ENCODE data around the gene AFAP1L1. TPM values are rescaled to one million over a fixed set of nuclear protein-coding genes. Genes with fewer than 3 reads are reported as not detected.

AFAP1L1 gene
- total RNA-seq, 8 experiments from 2014 or later, result 0.17 to 5.0 (median 1.2) TPM

- in situ Hi-C loops (cut with MboI; ENCODE audit: low pct_unique_long_range_greater_than_20kb in 2 of 9, low sequenced_read_pairs in 9 of 9, unreplicated experiment in 9 of 9), result loop anchor here in 3 of 9 experiments (25.0 kb wide), 1 partner anchor 105 kb away; the partner anchor contains the start of gene ABLIM3 (in 3 of the 3)
- H3K4me1 ChIP-seq (replicated peaks in 1 of 2), result no peaks in the 10 kb centered on the region
- H3K27ac ChIP-seq, result no peak overlapping the region
- 67 to 100% (median 97%) methylated on average over 1 to 3 of the region's 3 CpGs; no CpG with 5 or more reads in 4 of the 10 experiments for WGBS, 10 experiments
- H3K4me3 ChIP-seq, result no peak overlapping the region
- ATAC-seq (replicated peaks in 6 of 8), result no peak
These were observed 29.3 kb upstream of the AFAP1L1 start for GRCh38 chr5:149242339-149242738.

GRCh38 chr5:149246906-149247305 is 24.8 kb upstream of the AFAP1L1 start:
- in situ Hi-C loops (cut with MboI; ENCODE audit: low pct_unique_long_range_greater_than_20kb in 2 of 9, low sequenced_read_pairs in 9 of 9, unreplicated experiment in 9 of 9), result loop anchor here in 3 of 9 experiments (25.0 kb wide), 1 partner anchor 110 kb away; the partner anchor contains the start of gene ABLIM3 (in 3 of the 3)
- Histone ChIP-seq H3K27ac (no peak overlapping the region), H3K4me1 (replicated peaks in 1 of 2) (no peaks in the 10 kb centered on the region), H3K4me3 (no peak overlapping the region)
- 48 to 100% (median 88%) methylated on average over 1 to 4 of the region's 4 CpGs for WGBS, 10 experiments
- ATAC-seq (replicated peaks in 6 of 8), result no peak

GRCh38 chr5:149247726-149248125 is 23.9 kb upstream of the AFAP1L1 start:
- in situ Hi-C loops (cut with MboI; ENCODE audit: low pct_unique_long_range_greater_than_20kb in 2 of 9, low sequenced_read_pairs in 9 of 9, unreplicated experiment in 9 of 9), result loop anchor here in 3 of 9 experiments (25.0 kb wide), 1 partner anchor 110 kb away; the partner anchor contains the start of gene ABLIM3 (in 3 of the 3)
- no peak overlapping the region for H3K4me3 ChIP-seq
- no peak for ATAC-seq (replicated peaks in 6 of 8)
- 73 to 100% (median 80%) methylated on average over 1 to 8 of the region's 8 CpGs; no CpG with 5 or more reads in 2 of the 10 experiments for WGBS, 10 experiments
- H3K4me1 ChIP-seq (replicated peaks in 1 of 2), result no peaks in the 10 kb centered on the region
- no peak overlapping the region for H3K27ac ChIP-seq

GRCh38 chr5:149251546-149251945 is 20.1 kb upstream of the AFAP1L1 start:
- H3K4me3 ChIP-seq, result no peak overlapping the region
- no peak overlapping the region for H3K27ac ChIP-seq
- ATAC-seq (replicated peaks in 6 of 8), result no peak
- in situ Hi-C loops (cut with MboI; ENCODE audit: low pct_unique_long_range_greater_than_20kb in 2 of 9, low sequenced_read_pairs in 9 of 9, unreplicated experiment in 9 of 9), result loop anchor here in 6 of 9 experiments (25.0 kb wide), 2 partner anchors 114 to 514 kb away; partner anchors contain the start of gene ABLIM3 (in 2 of the 6)
- WGBS, 10 experiments, result 8 to 80% (median 45%) methylated on average over 1 to 3 of the region's 4 CpGs; no CpG with 5 or more reads in 2 of the 10 experiments
- no peaks in the 10 kb centered on the region for H3K4me1 ChIP-seq (replicated peaks in 1 of 2)

GRCh38 chr5:149254506-149254905 is 17.2 kb upstream of the AFAP1L1 start:
- WGBS, 10 experiments, result 0 to 73% (median 36%) methylated on average over 1 to 3 of the region's 3 CpGs; no CpG with 5 or more reads in 4 of the 10 experiments
- peak in 1 of 8 experiments; percentile 44 for ATAC-seq (replicated peaks in 6 of 8)
- Histone ChIP-seq H3K27ac (no peak overlapping the region), H3K4me1 (replicated peaks in 1 of 2) (no peaks in the 10 kb centered on the region), H3K4me3 (no peak overlapping the region)
- in situ Hi-C loops (cut with MboI; ENCODE audit: low pct_unique_long_range_greater_than_20kb in 2 of 9, low sequenced_read_pairs in 9 of 9, unreplicated experiment in 9 of 9), result loop anchor here in 6 of 9 experiments (25.0 kb wide), 2 partner anchors 117 to 517 kb away; partner anchors contain the start of gene ABLIM3 (in 2 of the 6)

- no peak for ATAC-seq (replicated peaks in 6 of 8)
These were observed 15.2 kb upstream of the AFAP1L1 start for GRCh38 chr5:149256451-149256850.

GRCh38 chr5:149257131-149257530 is 14.5 kb upstream of the AFAP1L1 start:
- in situ Hi-C loops (cut with MboI; ENCODE audit: low pct_unique_long_range_greater_than_20kb in 2 of 9, low sequenced_read_pairs in 9 of 9, unreplicated experiment in 9 of 9), result loop anchor here in 6 of 9 experiments (25.0 kb wide), 2 partner anchors 120 to 520 kb away; partner anchors contain the start of gene ABLIM3 (in 2 of the 6)
- peak in 3 of 8 experiments; percentile 27 to 87 (median 64) for ATAC-seq (replicated peaks in 6 of 8)
- Histone ChIP-seq H3K4me1 (replicated peaks in 1 of 2) (no peaks in the 10 kb centered on the region), H3K27ac (no peak overlapping the region), H3K4me3 (no peak overlapping the region)
- WGBS, 10 experiments, result 30 to 83% (median 65%) methylated on average over 1 of the region's 1 CpG; no CpG with 5 or more reads in 6 of the 10 experiments

More at GRCh38 chr5:149256451-149256850, 15.2 kb upstream of the AFAP1L1 start:
- no peaks in the 10 kb centered on the region for H3K4me1 ChIP-seq (replicated peaks in 1 of 2)
- no peak overlapping the region for H3K27ac ChIP-seq
- in situ Hi-C loops (cut with MboI; ENCODE audit: low pct_unique_long_range_greater_than_20kb in 2 of 9, low sequenced_read_pairs in 9 of 9, unreplicated experiment in 9 of 9), result loop anchor here in 6 of 9 experiments (25.0 kb wide), 2 partner anchors 119 to 519 kb away; partner anchors contain the start of gene ABLIM3 (in 2 of the 6)
- H3K4me3 ChIP-seq, result no peak overlapping the region

- Histone ChIP-seq H3K27ac (no peak overlapping the region), H3K4me3 (no peak overlapping the region), H3K4me1 (replicated peaks in 1 of 2) (no peaks in the 10 kb centered on the region)
- in situ Hi-C loops (cut with MboI; ENCODE audit: low pct_unique_long_range_greater_than_20kb in 2 of 9, low sequenced_read_pairs in 9 of 9, unreplicated experiment in 9 of 9), result loop anchor here in 6 of 9 experiments (25.0 kb wide), 2 partner anchors 121 to 521 kb away; partner anchors contain the start of gene ABLIM3 (in 2 of the 6)
- WGBS, 10 experiments, result 13 to 100% (median 61%) methylated on average over 1 to 7 of the region's 10 CpGs; no CpG with 5 or more reads in 2 of the 10 experiments
- ATAC-seq (replicated peaks in 6 of 8), result peak in 3 of 8 experiments; percentile 57 to 87 (median 70)
These were observed 13.6 kb upstream of the AFAP1L1 start for GRCh38 chr5:149257889-149258705.

GRCh38 chr5:149260761-149261160 is 10.9 kb upstream of the AFAP1L1 start:
- no peak for ATAC-seq (replicated peaks in 6 of 8)
- 67 to 100% (median 89%) methylated on average over 1 of the region's 1 CpG; no CpG with 5 or more reads in 5 of the 10 experiments for WGBS, 10 experiments
- Histone ChIP-seq H3K4me3 (no peak overlapping the region), H3K4me1 (replicated peaks in 1 of 2) (no peaks in the 10 kb centered on the region), H3K27ac (no peak overlapping the region)
- in situ Hi-C loops (cut with MboI; ENCODE audit: low pct_unique_long_range_greater_than_20kb in 2 of 9, low sequenced_read_pairs in 9 of 9, unreplicated experiment in 9 of 9), result loop anchor here in 6 of 9 experiments (25.0 kb wide), 2 partner anchors 123 to 523 kb away; partner anchors contain the start of gene ABLIM3 (in 2 of the 6)

GRCh38 chr5:149261246-149261645 is 10.4 kb upstream of the AFAP1L1 start:
- H3K4me1 ChIP-seq (replicated peaks in 1 of 2), result no peaks in the 10 kb centered on the region
- no peak overlapping the region for H3K27ac ChIP-seq
- no peak overlapping the region for H3K4me3 ChIP-seq
- in situ Hi-C loops (cut with MboI; ENCODE audit: low pct_unique_long_range_greater_than_20kb in 2 of 9, low sequenced_read_pairs in 9 of 9, unreplicated experiment in 9 of 9), result loop anchor here in 6 of 9 experiments (25.0 kb wide), 2 partner anchors 124 to 524 kb away; partner anchors contain the start of gene ABLIM3 (in 2 of the 6)
- ATAC-seq (replicated peaks in 6 of 8), result no peak
- WGBS, 10 experiments, result 42 to 100% (median 73%) methylated on average over 2 to 7 of the region's 7 CpGs; no CpG with 5 or more reads in 3 of the 10 experiments

GRCh38 chr5:149262315-149262714 is 9.3 kb upstream of the AFAP1L1 start:
- Histone ChIP-seq H3K27ac (no peak overlapping the region), H3K4me1 (replicated peaks in 1 of 2) (no peaks in the 10 kb centered on the region), H3K4me3 (no peak overlapping the region)
- 40 to 86% (median 58%) methylated on average over 1 to 3 of the region's 4 CpGs; no CpG with 5 or more reads in 5 of the 10 experiments for WGBS, 10 experiments
- in situ Hi-C loops (cut with MboI; ENCODE audit: low pct_unique_long_range_greater_than_20kb in 2 of 9, low sequenced_read_pairs in 9 of 9, unreplicated experiment in 9 of 9), result loop anchor here in 6 of 9 experiments (25.0 kb wide), 2 partner anchors 125 to 525 kb away; partner anchors contain the start of gene ABLIM3 (in 2 of the 6)
- ATAC-seq (replicated peaks in 6 of 8), result no peak

- 0 to 17% (median 2%) methylated on average over 1 to 6 of the region's 12 CpGs; no CpG with 5 or more reads in 2 of the 10 experiments for WGBS, 10 experiments
- peak in 6 of 8 experiments; percentile 57 to 95 (median 86) for ATAC-seq (replicated peaks in 6 of 8)
- in situ Hi-C loops (cut with MboI; ENCODE audit: low pct_unique_long_range_greater_than_20kb in 2 of 9, low sequenced_read_pairs in 9 of 9, unreplicated experiment in 9 of 9), result loop anchor here in 6 of 9 experiments (25.0 kb wide), 2 partner anchors 127 to 527 kb away; partner anchors contain the start of gene ABLIM3 (in 2 of the 6)
These were observed 7.1 kb upstream of the AFAP1L1 start for GRCh38 chr5:149264439-149265067.

More at GRCh38 chr5:149264439-149265067, 7.1 kb upstream of the AFAP1L1 start:
- no peak overlapping the region for H3K27ac ChIP-seq
- H3K4me1 ChIP-seq (replicated peaks in 1 of 2), result no peaks in the 10 kb centered on the region
- H3K4me3 ChIP-seq, result no peak overlapping the region
